Neural progenitor cell (in vitro differentiated cells): ENCODE data around the gene BRWD1. TPM values are rescaled to one million over a fixed set of nuclear protein-coding genes. Genes with fewer than 3 reads are reported as not detected.
"Not testable (repeated sequence)": the region's sequence is repeated elsewhere in the genome, so short reads cannot be mapped to it uniquely, and the experiment has no call there.

ENCODE experiments used
- DNase-seq: peaks from one replicate; pipeline ENCODE4 v3.0.0-alpha.2; 2016; ENCODE audit warnings: low spot score
- H2AFZ ChIP-seq: fragments of 200-600 bp; sonication (generic); replicated peaks from 2 replicates; pipeline ENCODE4 v1.6.1; 2016; ENCODE audit warnings: antibody characterized with exemption
- H3F3A ChIP-seq: fragments of 200-600 bp; sonication (generic); 2 replicates; pipeline ENCODE4 v1.6.1; 2016; ENCODE audit warnings: antibody characterized with exemption, low read depth
- H3K27ac ChIP-seq: fragments of 200-600 bp; sonication (generic); 2 replicates; pipeline ENCODE4 v1.5.1; 2016; ENCODE audit warnings: mild to moderate bottlenecking
- H3K27me3 ChIP-seq: fragments of 200-600 bp; sonication (generic); 2 replicates; pipeline ENCODE4 v1.6.1; 2016; ENCODE audit warnings: mild to moderate bottlenecking, moderate library complexity
- H3K36me3 ChIP-seq: fragments of 200-600 bp; sonication (generic); 2 replicates; pipeline ENCODE4 v1.5.1; 2016
- H3K4me1 ChIP-seq: fragments of 200-600 bp; sonication (generic); 2 replicates; pipeline ENCODE4 v1.6.1; 2016; ENCODE audit warnings: mixed run types
- H3K4me2 ChIP-seq: fragments of 200-600 bp; sonication (generic); 2 replicates; pipeline ENCODE4 v1.6.1; 2016
- H3K4me3 ChIP-seq: fragments of 200-600 bp; sonication (generic); 2 replicates; pipeline ENCODE4 v1.5.1; 2016
- H3K79me2 ChIP-seq: fragments of 200-600 bp; sonication (generic); 2 replicates; pipeline ENCODE4 v1.6.1; 2016; ENCODE audit warnings: low read depth
- H3K9ac ChIP-seq: fragments of 200-600 bp; sonication (generic); 2 replicates; pipeline ENCODE4 v1.6.1; 2016
- H3K9me3 ChIP-seq: fragments of 200-600 bp; sonication (generic); 2 replicates; pipeline ENCODE4 v1.5.1; 2016; ENCODE audit warnings: low read depth
- H4K20me1 ChIP-seq: fragments of 200-600 bp; sonication (generic); 2 replicates; pipeline ENCODE4 v1.6.1; 2016; ENCODE audit warnings: low read depth
- H3K27ac Mint-ChIP-seq: 3 replicates; pipeline ENCODE4 v1.8.0; 2021; ENCODE audit warnings: mixed read lengths
- H3K27me3 Mint-ChIP-seq: 2 replicates; pipeline ENCODE4 v1.8.0; 2022; ENCODE audit warnings: low read depth, mild to moderate bottlenecking, inconsistent platforms, moderate library complexity, mixed read lengths; ENCODE audit not compliant: insufficient read depth
- H3K36me3 Mint-ChIP-seq: 3 replicates; pipeline ENCODE4 v1.8.0; 2021; ENCODE audit warnings: mixed read lengths
- H3K4me1 Mint-ChIP-seq: 3 replicates; pipeline ENCODE4 v1.8.0; 2021; ENCODE audit warnings: mixed read lengths
- H3K4me3 Mint-ChIP-seq: 3 replicates; pipeline ENCODE4 v1.8.0; 2021; ENCODE audit warnings: mild to moderate bottlenecking, moderate library complexity, mixed read lengths
- H3K9me3 Mint-ChIP-seq: 3 replicates; pipeline ENCODE4 v1.8.0; 2020; ENCODE audit warnings: mixed read lengths
- EZH2 ChIP-seq: fragments of 200-600 bp; sonication (generic); IDR thresholded peaks from 2 replicates; pipeline ENCODE4 v1.6.1; 2017; ENCODE audit warnings: antibody characterized with exemption, mild to moderate bottlenecking, moderate library complexity
- EZH2phosphoT487 ChIP-seq: fragments of 200-600 bp; sonication (generic); IDR thresholded peaks from 2 replicates; pipeline ENCODE4 v1.6.1; 2017; ENCODE audit warnings: antibody characterized with exemption
- total RNA-seq: library from RNA; depleted of rRNA; stranded (reverse); fragments of >200 nt; gene quantifications from 2 replicates; pipeline ENCODE4 v1.2.3, GENCODE V29; 2015; ENCODE audit warnings: low replicate concordance
- TF ChIP-seq, protein P1 (sequence below): fragments of 200-600 bp; sonication (generic); IDR thresholded peaks from 2 replicates; pipeline ENCODE4 v1.5.1; 2017; ENCODE audit warnings: antibody characterized with exemption, mild to moderate bottlenecking

The BRWD1 gene
- total RNA-seq, 1 donor from 2014 or later = 130 TPM

DNA sequence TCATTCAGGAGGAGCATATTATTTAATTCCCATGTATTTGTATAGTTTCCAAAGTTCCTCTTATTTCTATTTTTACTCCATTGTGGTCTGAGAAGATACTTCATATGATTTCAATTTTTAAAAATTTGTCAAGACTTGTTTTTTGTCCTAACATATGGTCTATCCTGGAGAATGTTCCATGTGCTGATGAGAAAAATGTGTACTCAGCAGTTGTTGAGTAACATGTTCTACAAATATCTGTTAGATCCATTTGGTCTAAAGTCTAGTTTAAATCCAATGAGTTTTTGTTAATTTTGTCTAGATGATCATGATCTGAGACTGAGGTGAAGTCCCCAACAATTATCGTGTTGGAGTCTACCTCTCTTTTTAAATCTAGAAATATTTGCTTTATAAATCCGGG lies 144.6 kb downstream of the BRWD1 start:
- Mint-ChIP-seq H3K4me1 (no peaks in the 10 kb centered on the region), H3K27ac (no peak overlapping the region), H3K27me3 (peaks cover 3% of the 10 kb centered on the region), H3K36me3 (peaks cover 23% of the 10 kb centered on the region), H3K9me3 (peaks cover 24% of the 10 kb centered on the region), H3K4me3 (no peak overlapping the region)
- no peak for TF ChIP-seq EZH2phosphoT487
- H2AFZ ChIP-seq = no peak overlapping the region
- H3F3A ChIP-seq = no peaks in the 10 kb centered on the region
- no peak overlapping the region for H3K4me3 ChIP-seq
- no peaks in the 10 kb centered on the region for H3K4me1 ChIP-seq
- H3K9ac ChIP-seq = no peak overlapping the region
- no peak overlapping the region for H3K27ac ChIP-seq
- H3K9me3 ChIP-seq = no peaks in the 10 kb centered on the region
- no peaks in the 10 kb centered on the region for H3K79me2 ChIP-seq
- no peaks in the 10 kb centered on the region for H3K27me3 ChIP-seq
- H3K36me3 ChIP-seq = no peaks in the 10 kb centered on the region
- no peak for DNase-seq
- H4K20me1 ChIP-seq = no peaks in the 10 kb centered on the region
- no peak overlapping the region for H3K4me2 ChIP-seq

- Mint-ChIP-seq H3K27ac (no peak overlapping the region), H3K27me3 (no peaks in the 10 kb centered on the region), H3K4me1 (no peaks in the 10 kb centered on the region)
Observed at GRCh38 chr21:39164523-39164922, 148.9 kb downstream of the BRWD1 start.

DNA sequence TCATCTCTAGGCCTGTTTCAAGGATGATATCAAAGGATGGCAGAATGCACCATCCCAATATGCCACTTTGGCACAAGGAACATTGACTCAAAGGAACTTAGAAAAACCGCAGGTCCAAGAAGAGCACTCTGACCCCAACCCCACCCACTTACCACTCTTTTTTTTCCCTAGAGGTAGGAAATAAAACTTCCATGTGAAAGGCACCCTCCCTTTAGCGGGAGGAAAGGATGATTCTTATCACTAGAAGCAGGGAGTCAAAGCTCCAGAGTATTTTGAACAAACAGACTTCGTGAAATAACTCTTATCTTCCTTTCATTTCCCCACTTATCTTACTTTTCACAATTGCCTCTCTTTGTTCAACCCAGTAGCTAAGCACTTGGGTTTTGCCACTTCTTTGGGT lies 152.4 kb downstream of the BRWD1 start:
- Histone ChIP-seq H3K9me3 (peaks cover 4% of the 10 kb centered on the region), H3K9ac (no peak overlapping the region), H3K4me3 (no peak overlapping the region), H3K27ac (no peak overlapping the region), H3K4me1 (no peaks in the 10 kb centered on the region), H3K4me2 (no peak overlapping the region), H2AFZ (no peak overlapping the region), H3F3A (no peaks in the 10 kb centered on the region), H3K36me3 (no peaks in the 10 kb centered on the region), H4K20me1 (no peaks in the 10 kb centered on the region), H3K27me3 (no peaks in the 10 kb centered on the region), H3K79me2 (no peaks in the 10 kb centered on the region)
- Mint-ChIP-seq H3K4me3 (no peak overlapping the region), H3K27ac (no peak overlapping the region), H3K27me3 (peaks cover 2% of the 10 kb centered on the region), H3K9me3 (peaks cover 24% of the 10 kb centered on the region), H3K36me3 (peaks cover 2% of the 10 kb centered on the region), H3K4me1 (peaks cover 3% of the 10 kb centered on the region)
- TF ChIP-seq EZH2phosphoT487 (no peak), EZH2 (no peak)
- TF ChIP-seq, protein P1, sequence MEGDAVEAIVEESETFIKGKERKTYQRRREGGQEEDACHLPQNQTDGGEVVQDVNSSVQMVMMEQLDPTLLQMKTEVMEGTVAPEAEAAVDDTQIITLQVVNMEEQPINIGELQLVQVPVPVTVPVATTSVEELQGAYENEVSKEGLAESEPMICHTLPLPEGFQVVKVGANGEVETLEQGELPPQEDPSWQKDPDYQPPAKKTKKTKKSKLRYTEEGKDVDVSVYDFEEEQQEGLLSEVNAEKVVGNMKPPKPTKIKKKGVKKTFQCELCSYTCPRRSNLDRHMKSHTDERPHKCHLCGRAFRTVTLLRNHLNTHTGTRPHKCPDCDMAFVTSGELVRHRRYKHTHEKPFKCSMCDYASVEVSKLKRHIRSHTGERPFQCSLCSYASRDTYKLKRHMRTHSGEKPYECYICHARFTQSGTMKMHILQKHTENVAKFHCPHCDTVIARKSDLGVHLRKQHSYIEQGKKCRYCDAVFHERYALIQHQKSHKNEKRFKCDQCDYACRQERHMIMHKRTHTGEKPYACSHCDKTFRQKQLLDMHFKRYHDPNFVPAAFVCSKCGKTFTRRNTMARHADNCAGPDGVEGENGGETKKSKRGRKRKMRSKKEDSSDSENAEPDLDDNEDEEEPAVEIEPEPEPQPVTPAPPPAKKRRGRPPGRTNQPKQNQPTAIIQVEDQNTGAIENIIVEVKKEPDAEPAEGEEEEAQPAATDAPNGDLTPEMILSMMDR = no peak
- no peak for DNase-seq

More at GRCh38 chr21:39164523-39164922, 148.9 kb downstream of the BRWD1 start:
- Histone ChIP-seq H3K4me1 (no peaks in the 10 kb centered on the region), H3K9ac (no peak overlapping the region), H2AFZ (no peak overlapping the region), H4K20me1 (no peaks in the 10 kb centered on the region), H3K27ac (no peak overlapping the region), H3K36me3 (no peaks in the 10 kb centered on the region), H3K4me3 (no peak overlapping the region), H3K79me2 (no peaks in the 10 kb centered on the region), H3K4me2 (no peak overlapping the region), H3F3A (no peaks in the 10 kb centered on the region), H3K9me3 (peaks cover 4% of the 10 kb centered on the region), H3K27me3 (no peaks in the 10 kb centered on the region)
- TF ChIP-seq, protein P1 = no peak
- TF ChIP-seq EZH2 (no peak), EZH2phosphoT487 (no peak)
- H3K4me3 Mint-ChIP-seq = no peak overlapping the region
- peaks cover 3% of the 10 kb centered on the region for H3K36me3 Mint-ChIP-seq
- DNase-seq = no peak
- peaks cover 28% of the 10 kb centered on the region for H3K9me3 Mint-ChIP-seq

DNA sequence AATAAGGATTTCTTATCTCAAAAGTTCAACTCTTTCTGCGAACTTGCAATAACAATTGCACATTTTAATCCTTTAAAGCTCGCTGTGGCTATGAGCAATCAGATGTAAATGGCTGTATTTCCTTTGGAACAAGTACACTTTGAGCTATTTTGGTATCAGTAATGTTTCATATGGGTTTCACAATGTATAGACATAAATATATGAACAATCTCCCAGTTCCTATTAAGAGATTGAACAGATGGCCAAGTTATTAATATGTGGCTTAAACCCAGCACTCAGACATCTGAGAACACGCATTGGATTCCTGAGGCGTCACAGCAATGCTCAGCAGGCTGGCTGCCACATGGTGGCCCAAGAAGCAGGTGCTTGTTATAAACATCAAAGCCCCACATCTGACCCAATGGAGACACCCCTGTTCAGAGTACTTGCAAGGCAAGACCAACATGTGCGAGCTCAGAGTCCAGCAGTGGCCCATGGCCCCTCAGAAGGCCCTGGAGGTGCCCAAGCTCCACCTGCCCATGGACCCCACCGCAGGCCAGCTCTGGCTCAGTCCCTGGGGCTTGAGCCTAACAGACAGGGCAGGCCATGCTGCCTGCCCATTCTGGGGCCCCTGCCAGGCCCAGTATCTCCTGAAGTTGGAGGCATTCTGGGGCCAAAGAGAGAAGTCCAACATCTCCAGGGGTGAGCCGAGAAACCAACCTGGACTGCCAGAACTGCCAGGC lies 153.9 kb downstream of the BRWD1 start:
- Mint-ChIP-seq H3K27ac (no peak overlapping the region), H3K27me3 (peaks cover 2% of the 10 kb centered on the region), H3K36me3 (peaks cover 2% of the 10 kb centered on the region), H3K4me1 (peaks cover 3% of the 10 kb centered on the region), H3K4me3 (no peak overlapping the region), H3K9me3 (peaks cover 19% of the 10 kb centered on the region)
- H3K4me1 ChIP-seq = no peaks in the 10 kb centered on the region
- H3K27ac ChIP-seq = no peak overlapping the region
- peaks cover 4% of the 10 kb centered on the region for H3K9me3 ChIP-seq
- H3F3A ChIP-seq = no peaks in the 10 kb centered on the region
- no peak overlapping the region for H3K9ac ChIP-seq
- H3K36me3 ChIP-seq = no peaks in the 10 kb centered on the region
- no peaks in the 10 kb centered on the region for H4K20me1 ChIP-seq
- no peak overlapping the region for H3K4me2 ChIP-seq
- DNase-seq = no peak
- no peaks in the 10 kb centered on the region for H3K79me2 ChIP-seq
- no peak overlapping the region for H2AFZ ChIP-seq
- H3K4me3 ChIP-seq = no peak overlapping the region
- no peaks in the 10 kb centered on the region for H3K27me3 ChIP-seq
- TF ChIP-seq EZH2phosphoT487 (no peak), EZH2 (no peak)
- TF ChIP-seq, protein P1 = no peak

DNA sequence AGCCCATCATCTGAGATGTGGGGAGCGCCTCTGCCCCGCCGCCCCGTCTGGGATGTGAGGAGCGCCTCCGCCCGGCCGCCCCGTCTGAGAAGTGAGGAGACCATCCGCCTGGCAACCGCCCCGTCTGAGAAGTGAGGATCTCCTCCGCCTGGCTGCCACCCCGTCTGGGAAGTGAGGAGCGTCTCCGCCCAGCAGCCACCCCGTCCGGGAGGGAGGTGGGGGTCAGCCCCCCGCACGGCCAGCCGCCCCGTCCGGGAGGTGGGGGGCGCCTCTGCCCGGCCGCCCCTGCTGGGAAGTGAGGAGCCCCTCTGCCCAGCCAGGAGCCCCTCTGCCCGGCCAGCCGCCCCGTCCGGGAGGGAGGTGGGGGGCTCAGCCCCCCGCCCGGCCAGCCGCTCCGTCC lies 156.2 kb downstream of the BRWD1 start:
- not testable (repeated sequence) for H3K36me3 Mint-ChIP-seq, H3K9ac ChIP-seq, H3K27me3 ChIP-seq, H3K4me2 ChIP-seq, H3K9me3 Mint-ChIP-seq, H3K27me3 Mint-ChIP-seq, DNase-seq, H3K4me3 Mint-ChIP-seq, H3K4me1 ChIP-seq, H2AFZ ChIP-seq, H3F3A ChIP-seq, H3K79me2 ChIP-seq, H4K20me1 ChIP-seq, H3K4me1 Mint-ChIP-seq, H3K36me3 ChIP-seq, H3K27ac Mint-ChIP-seq, H3K27ac ChIP-seq, H3K9me3 ChIP-seq, H3K4me3 ChIP-seq
